Endothelial cell of umbilical vein (primary cell): ENCODE results near the gene SERPINA1. TPM values are rescaled to one million over a fixed set of nuclear protein-coding genes. Genes with fewer than 3 reads are reported as not detected.

Experiments
- BruUV-seq: library from RNA; stranded (reverse); fragments of 400-500 nt; replicated peaks from 2 replicates; lab custom pipeline; 2021; lab: Mats Ljungman, UMichigan
- CTCF ChIA-PET: fragments of 300-600, 350-600 bp; sonication (Branson Sonifier 250); formaldehyde crosslinking; loops from one replicate; lab custom pipeline; 2021; ENCODE audit warnings: antibody characterized with exemption, inconsistent platforms; lab: Charles Lee
- POLR2A ChIA-PET: fragments of 300-600, 350-600 bp; sonication (Branson Sonifier 250); formaldehyde crosslinking; loops from one replicate; lab custom pipeline; 2021; ENCODE audit warnings: antibody characterized with exemption, inconsistent platforms; lab: Charles Lee
- DNase-seq: peaks from one replicate; pipeline ENCODE4 v3.0.0-alpha.2; 2011; ENCODE audit warnings: low read depth, low spot score
- FAIRE-seq: peaks from 2 replicates; lab custom pipeline; 2011; peaks lifted over from hg19 to GRCh38; lab: Jason Lieb, UNC
- H2AFZ ChIP-seq: 2 replicates; pipeline ENCODE4 v1.6.0; 2012; ENCODE audit warnings: low read depth, low read length, control low read depth, inconsistent platforms
- H3K27ac ChIP-seq: 2 replicates; pipeline ENCODE4 v1.5.1; 2011; ENCODE audit warnings: low read depth, mild to moderate bottlenecking, control low read depth, low read length, moderate library complexity; ENCODE audit not compliant: insufficient read depth
- H3K27me3 ChIP-seq, 2 experiments: 2 replicates each; pipeline versions ENCODE4 v1.6.0 to v1.6.1; 2011; ENCODE audit warnings: low read length in 2 of 2, mixed read lengths in 1 of 2; ENCODE audit not compliant: control insufficient read depth in 2 of 2, insufficient read depth in 2 of 2
- H3K36me3 ChIP-seq, 2 experiments: 2 replicates in 1 of 2; 3 replicates in 1 of 2; pipeline ENCODE4 v1.5.1; 2011; ENCODE audit warnings: low read length in 2 of 2, mild to moderate bottlenecking in 1 of 2, moderate library complexity in 1 of 2; ENCODE audit not compliant: control insufficient read depth in 2 of 2, insufficient read depth in 2 of 2; ENCODE audit errors: extremely low read depth in 1 of 2
- H3K4me1 ChIP-seq: 3 replicates; pipeline ENCODE4 v1.5.1; 2011; ENCODE audit warnings: mild to moderate bottlenecking, low read length; ENCODE audit not compliant: control insufficient read depth, insufficient read depth; ENCODE audit errors: extremely low read depth
- H3K4me2 ChIP-seq: 2 replicates; pipeline ENCODE4 v1.6.1; 2011; ENCODE audit warnings: low read length, control low read depth, mixed read lengths; ENCODE audit not compliant: insufficient read depth
- H3K4me3 ChIP-seq, 3 experiments: fragments of 200-600 bp in 1 of 3; sonication (generic), shearing (Covaris generic) in 1 of 3; replicated peaks in 1 of 3; 2 replicates each; pipeline ENCODE4 v1.5.1; 2011 to 2016; ENCODE audit warnings: control low read depth in 3 of 3, low read length in 3 of 3, mild to moderate bottlenecking in 2 of 3, inconsistent platforms in 1 of 3, low read depth in 1 of 3, moderate library complexity in 1 of 3; ENCODE audit not compliant: insufficient read depth in 1 of 3
- H3K79me2 ChIP-seq: 2 replicates; pipeline ENCODE4 v1.6.0; 2012; ENCODE audit warnings: low read length, inconsistent platforms; ENCODE audit not compliant: control insufficient read depth, insufficient read depth
- H3K9ac ChIP-seq: replicated peaks from 2 replicates; pipeline ENCODE3; 2011; ENCODE audit warnings: low read length, control low read depth; ENCODE audit not compliant: insufficient read depth; ENCODE audit errors: extremely low read depth
- H3K9me1 ChIP-seq: replicated peaks from 3 replicates; pipeline ENCODE4 v1.6.0; 2011; ENCODE audit warnings: mild to moderate bottlenecking, low read length; ENCODE audit not compliant: control insufficient read depth, insufficient read depth; ENCODE audit errors: extremely low read depth
- H3K9me3 ChIP-seq: replicated peaks from 2 replicates; pipeline ENCODE4 v1.5.1; 2012; ENCODE audit warnings: low read length, inconsistent platforms; ENCODE audit not compliant: control insufficient read depth, insufficient read depth
- H4K20me1 ChIP-seq: replicated peaks from 2 replicates; pipeline ENCODE3; 2011; ENCODE audit warnings: mild to moderate bottlenecking, low read length; ENCODE audit not compliant: control insufficient read depth, insufficient read depth; ENCODE audit errors: extremely low read depth
- EZH2 ChIP-seq: IDR thresholded peaks from 2 replicates; pipeline ENCODE4 v1.6.1; 2012; ENCODE audit warnings: borderline replicate concordance, low read depth, mild to moderate bottlenecking, moderate library complexity, low read length, inconsistent platforms; ENCODE audit not compliant: severe bottlenecking
- FOS ChIP-seq: IDR thresholded peaks from 2 replicates; pipeline ENCODE4 v1.6.1; 2011; ENCODE audit warnings: mild to moderate bottlenecking, low read length, moderate library complexity, borderline replicate concordance; ENCODE audit not compliant: insufficient read depth
- GATA2 ChIP-seq: IDR thresholded peaks from 2 replicates; pipeline ENCODE4 v1.7.0; 2011; ENCODE audit warnings: low read depth, mild to moderate bottlenecking, moderate library complexity, mixed read lengths, low read length; ENCODE audit not compliant: insufficient read length, insufficient read depth
- JUN ChIP-seq: IDR thresholded peaks from 2 replicates; pipeline ENCODE4 v1.6.1; 2011; ENCODE audit warnings: borderline replicate concordance, low read depth; ENCODE audit not compliant: insufficient read length, insufficient read depth
- MYC ChIP-seq: IDR thresholded peaks from one replicate; pipeline ENCODE4 v1.6.1; 2011; ENCODE audit warnings: mild to moderate bottlenecking, low read depth, low read length
- POLR2A ChIP-seq: IDR thresholded peaks from 2 replicates; pipeline ENCODE4 v1.6.1; 2012; ENCODE audit warnings: low read depth, mild to moderate bottlenecking, control low read depth, low read length
- POLR2AphosphoS5 ChIP-seq: IDR thresholded peaks from 2 replicates; pipeline ENCODE4 v1.6.1; 2012; ENCODE audit warnings: low read depth, mild to moderate bottlenecking, control low read depth, low read length, moderate library complexity; ENCODE audit not compliant: insufficient read depth
- dilution Hi-C: fragments of 300-500 bp; cut with MboI; formaldehyde crosslinking; loops from one replicate; pipeline ENCODE4 v1.15.0; 2019; ENCODE audit warnings: low sequenced_read_pairs; ENCODE audit not compliant: extremely low pct_ligation_motif_present
- intact Hi-C: fragments of 100-400 bp; cut with micrococcal nuclease; formaldehyde crosslinking; loops from one replicate; pipeline ENCODE4 v1.10.0; 2022
- polyA plus RNA-seq, 4 experiments: library from polyadenylated mRNA; depleted of rRNA in 3 of 4; stranded (reverse) in 3 of 4; unstranded in 1 of 4; fragments of >200 nt; gene quantifications; 2 replicates each; pipeline versions ENCODE4 v1.2.1 to v1.2.3, GENCODE V29; 2011 to 2012; ENCODE audit warnings: missing spikeins in 1 of 4
- total RNA-seq: library from RNA; stranded (reverse); gene quantifications from 2 replicates; pipeline ENCODE4 v1.2.3, GENCODE V29; 2021
- TF ChIP-seq, protein P1 (sequence below), 2 donors: IDR thresholded peaks; 1 replicate in 1 of 2; 2 replicates in 1 of 2; pipeline ENCODE4 v1.5.1; 2011; ENCODE audit warnings: low read length in 2 of 2, mild to moderate bottlenecking in 2 of 2, moderate library complexity in 2 of 2, control low read depth in 1 of 2, inconsistent platforms in 1 of 2, low read depth in 1 of 2; ENCODE audit not compliant: insufficient read depth in 1 of 2; ENCODE audit errors: extremely low read depth in 1 of 2

The SERPINA1 gene
- total and polyA plus RNA-seq, 2 donors (not counting 3 experiments of a cell fraction or from before 2014, with no cell fraction given) = not detected

DNA sequence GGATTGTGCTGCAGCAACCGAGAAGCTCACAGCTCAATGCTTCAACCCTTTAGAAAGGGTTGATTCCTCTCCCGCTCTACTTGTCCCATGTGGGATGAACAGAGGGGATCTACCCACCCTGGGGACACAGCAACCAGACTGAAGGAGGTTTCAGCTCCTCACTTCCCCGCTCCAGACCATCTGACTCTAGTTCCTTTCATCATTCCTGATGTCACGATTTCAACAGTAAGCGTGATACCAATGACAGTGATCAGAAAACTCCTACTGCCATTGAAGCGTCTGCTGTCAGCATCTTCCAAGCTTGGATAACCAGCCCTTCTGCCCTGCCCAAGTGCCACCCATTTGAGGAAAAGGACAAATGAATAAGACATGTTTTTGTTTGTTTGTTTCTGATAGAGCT lies 14.3 kb downstream of the SERPINA1 start:
- no peak for TF ChIP-seq POLR2A
- TF ChIP-seq JUN = no peak
- Histone ChIP-seq H4K20me1 (no peaks in the 10 kb centered on the region), H3K9me3 (no peaks in the 10 kb centered on the region), H3K79me2 (no peaks in the 10 kb centered on the region), H3K9me1 (no peaks in the 10 kb centered on the region), H3K36me3 (no peaks in the 10 kb centered on the region), H3K4me2 (no peak overlapping the region), H3K9ac (no peak overlapping the region), H3K4me1 (no peaks in the 10 kb centered on the region), H3K27me3 (no peaks in the 10 kb centered on the region), H3K4me3 (no peak overlapping the region), H2AFZ (no peak overlapping the region), H3K27ac (no peak overlapping the region)
- ChIA-PET POLR2A (no interaction called here), CTCF (no interaction called here)
- intact Hi-C loops = no loop called here
- dilution Hi-C loops = no loop called here
- FAIRE-seq (no peak), DNase-seq (no peak)
- no TSS peak for BruUV-seq

DNA sequence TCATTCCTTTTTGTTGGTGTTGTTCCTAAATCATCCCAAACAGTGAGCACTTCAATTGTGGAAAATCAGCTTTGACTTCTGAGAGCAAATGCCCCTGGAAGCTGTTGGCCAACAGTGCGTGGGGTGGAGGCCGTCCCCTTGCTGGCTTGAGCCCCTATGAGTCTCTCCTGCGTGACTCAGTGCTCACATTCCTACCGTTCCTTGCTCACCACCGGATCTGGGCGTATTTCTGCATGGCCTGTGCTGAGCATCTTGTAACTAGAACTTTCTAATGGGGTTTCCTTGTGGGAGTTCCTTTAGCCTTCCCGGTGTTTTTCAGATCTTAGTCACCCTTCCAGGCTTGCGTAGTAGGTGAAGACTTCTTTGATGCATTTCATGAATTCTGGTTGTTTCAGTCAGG lies 14.7 kb downstream of the SERPINA1 start:
- Histone ChIP-seq H3K4me1 (no peaks in the 10 kb centered on the region), H3K9me3 (no peaks in the 10 kb centered on the region), H3K27ac (no peak overlapping the region), H4K20me1 (no peaks in the 10 kb centered on the region), H3K9me1 (no peaks in the 10 kb centered on the region), H3K79me2 (no peaks in the 10 kb centered on the region), H3K4me3 (no peak overlapping the region), H2AFZ (no peak overlapping the region), H3K9ac (no peak overlapping the region), H3K36me3 (no peaks in the 10 kb centered on the region), H3K4me2 (no peak overlapping the region), H3K27me3 (no peaks in the 10 kb centered on the region)
- FAIRE-seq (no peak), DNase-seq (no peak)
- intact Hi-C loops (no loop called here), dilution Hi-C loops (no loop called here)
- BruUV-seq = no TSS peak
- ChIA-PET CTCF (no interaction called here), POLR2A (no interaction called here)
- TF ChIP-seq POLR2AphosphoS5 = no peak
- TF ChIP-seq GATA2 = no peak
- no peak for TF ChIP-seq JUN
- no peak for TF ChIP-seq FOS
- TF ChIP-seq, protein P1, sequence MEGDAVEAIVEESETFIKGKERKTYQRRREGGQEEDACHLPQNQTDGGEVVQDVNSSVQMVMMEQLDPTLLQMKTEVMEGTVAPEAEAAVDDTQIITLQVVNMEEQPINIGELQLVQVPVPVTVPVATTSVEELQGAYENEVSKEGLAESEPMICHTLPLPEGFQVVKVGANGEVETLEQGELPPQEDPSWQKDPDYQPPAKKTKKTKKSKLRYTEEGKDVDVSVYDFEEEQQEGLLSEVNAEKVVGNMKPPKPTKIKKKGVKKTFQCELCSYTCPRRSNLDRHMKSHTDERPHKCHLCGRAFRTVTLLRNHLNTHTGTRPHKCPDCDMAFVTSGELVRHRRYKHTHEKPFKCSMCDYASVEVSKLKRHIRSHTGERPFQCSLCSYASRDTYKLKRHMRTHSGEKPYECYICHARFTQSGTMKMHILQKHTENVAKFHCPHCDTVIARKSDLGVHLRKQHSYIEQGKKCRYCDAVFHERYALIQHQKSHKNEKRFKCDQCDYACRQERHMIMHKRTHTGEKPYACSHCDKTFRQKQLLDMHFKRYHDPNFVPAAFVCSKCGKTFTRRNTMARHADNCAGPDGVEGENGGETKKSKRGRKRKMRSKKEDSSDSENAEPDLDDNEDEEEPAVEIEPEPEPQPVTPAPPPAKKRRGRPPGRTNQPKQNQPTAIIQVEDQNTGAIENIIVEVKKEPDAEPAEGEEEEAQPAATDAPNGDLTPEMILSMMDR (IDR thresholded peaks at IDR 0.05; ENCODE audit: extremely low read depth in 1 of 2, insufficient read depth in 1 of 2, low read depth in 1 of 2, low read length in 2 of 2) = no peak
- no peak for TF ChIP-seq EZH2
- no peak for TF ChIP-seq MYC
- TF ChIP-seq POLR2A = no peak
